Skeletal muscle tissue (tissue), 4 donors: Measurements from ENCODE around the gene GALNT5. TPM values are rescaled to one million over a fixed set of nuclear protein-coding genes. Genes with fewer than 3 reads are reported as not detected.

Experiments
- H3K27ac ChIP-seq: one replicate; pipeline ENCODE4 v1.7.0; 2013; ENCODE audit warnings: mild to moderate bottlenecking, low read depth, low read length, inconsistent platforms
- H3K27me3 ChIP-seq, 3 donors: one replicate each; pipeline ENCODE4 v1.7.0; 2013; ENCODE audit warnings: low read length in 3 of 3; ENCODE audit not compliant: control insufficient read depth in 3 of 3, insufficient read depth in 3 of 3
- H3K36me3 ChIP-seq, 3 donors: one replicate each; pipeline ENCODE4 v1.7.0; 2013; ENCODE audit warnings: low read length in 3 of 3; ENCODE audit not compliant: control insufficient read depth in 3 of 3, insufficient read depth in 3 of 3
- H3K4me1 ChIP-seq, 3 donors: one replicate each; pipeline ENCODE4 v1.7.0; 2013; ENCODE audit warnings: low read length in 3 of 3, mild to moderate bottlenecking in 3 of 3; ENCODE audit not compliant: control insufficient read depth in 3 of 3, insufficient read depth in 3 of 3
- H3K4me3 ChIP-seq, 3 donors: one replicate each; pipeline ENCODE4 v1.7.0; 2013; ENCODE audit warnings: low read length in 3 of 3
- H3K9ac ChIP-seq, 3 donors: one replicate each; pipeline ENCODE4 v1.7.0; 2013; ENCODE audit warnings: low read length in 3 of 3, mild to moderate bottlenecking in 3 of 3, moderate library complexity in 2 of 3, low read depth in 1 of 3
- H3K9me3 ChIP-seq, 3 donors: one replicate each; pipeline ENCODE4 v1.7.0; 2013; ENCODE audit warnings: low read length in 3 of 3; ENCODE audit not compliant: control insufficient read depth in 3 of 3
- total RNA-seq: library from RNA; depleted of rRNA; stranded (reverse); fragments of >200 nt; gene quantifications from one replicate; pipeline ENCODE4 v1.2.3, GENCODE V29; 2014
- donor health status: Osteomylitis.

The GALNT5 gene
- total RNA-seq, 1 donor from 2014 or later = 3.1 TPM

DNA sequence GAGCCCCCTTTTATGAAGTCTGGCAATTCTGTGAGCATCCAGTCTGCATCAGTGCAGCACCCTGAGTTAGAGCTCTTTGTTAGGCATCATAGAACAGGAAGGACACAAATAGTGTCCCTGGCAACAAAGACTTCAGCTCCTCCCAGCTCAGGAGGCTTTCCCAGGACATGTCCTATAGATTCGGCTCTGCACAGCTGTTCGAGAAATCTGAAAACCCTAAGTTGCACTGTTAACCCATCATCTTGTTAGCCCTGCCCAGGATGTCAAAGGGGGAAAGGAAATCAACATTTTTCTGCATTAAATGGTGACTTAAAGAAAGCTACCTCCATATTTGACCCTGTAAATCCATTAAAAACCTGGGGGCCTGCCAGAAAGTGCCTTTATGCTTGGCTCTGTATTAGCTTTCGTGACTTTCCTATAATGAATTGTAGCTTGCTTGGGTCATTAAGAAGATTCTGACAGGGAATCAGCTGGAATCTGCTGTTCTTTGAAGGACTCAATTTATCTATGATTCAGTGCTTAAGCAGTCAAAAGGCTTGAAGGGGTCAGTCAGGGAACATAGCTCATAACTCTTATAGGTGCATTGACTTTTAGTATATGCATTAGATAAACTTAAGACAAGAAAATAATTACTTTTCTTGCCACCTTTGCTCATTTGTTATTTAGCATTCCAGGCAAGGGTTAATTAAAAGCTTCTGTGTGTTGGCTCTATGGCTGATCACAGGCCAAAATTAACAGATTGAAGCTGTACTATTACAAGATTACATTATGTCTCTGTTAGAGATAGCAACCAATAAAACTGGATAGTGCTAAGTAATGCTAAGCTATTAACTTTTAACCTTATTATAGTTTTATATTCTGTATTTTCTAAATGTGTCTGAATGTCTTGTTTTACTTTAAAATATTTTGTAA lies 47.6 kb downstream of the GALNT5 start:
- Histone ChIP-seq H3K36me3 (no peaks in the 10 kb centered on the region), H3K9ac (no peak overlapping the region), H3K9me3 (no peaks in the 10 kb centered on the region), H3K4me1 (no peaks in the 10 kb centered on the region), H3K27ac (no peak overlapping the region), H3K27me3 (no peaks in the 10 kb centered on the region), H3K4me3 (no peak overlapping the region)

DNA sequence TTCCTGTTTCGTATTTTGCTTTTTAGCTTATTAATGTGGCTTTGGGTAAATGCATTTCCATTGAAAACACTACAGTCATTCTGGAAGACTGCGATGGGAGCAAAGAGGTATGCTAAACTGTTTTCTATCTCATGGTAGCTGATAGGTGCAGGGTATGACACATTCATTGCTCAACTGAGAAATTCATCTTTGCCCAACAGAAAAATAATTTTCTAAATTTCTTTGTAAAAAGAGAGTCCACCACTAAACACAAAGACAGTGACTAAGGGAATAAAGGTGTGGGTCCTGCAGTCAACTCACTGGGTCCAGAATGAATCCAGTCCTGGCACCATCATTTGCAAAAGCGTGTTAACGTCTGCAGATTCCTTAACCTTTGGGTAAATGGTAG lies 48.2 kb downstream of the GALNT5 start:
- H3K4me3 ChIP-seq = no peak overlapping the region
- no peaks in the 10 kb centered on the region for H3K36me3 ChIP-seq
- H3K9ac ChIP-seq = no peak overlapping the region

DNA sequence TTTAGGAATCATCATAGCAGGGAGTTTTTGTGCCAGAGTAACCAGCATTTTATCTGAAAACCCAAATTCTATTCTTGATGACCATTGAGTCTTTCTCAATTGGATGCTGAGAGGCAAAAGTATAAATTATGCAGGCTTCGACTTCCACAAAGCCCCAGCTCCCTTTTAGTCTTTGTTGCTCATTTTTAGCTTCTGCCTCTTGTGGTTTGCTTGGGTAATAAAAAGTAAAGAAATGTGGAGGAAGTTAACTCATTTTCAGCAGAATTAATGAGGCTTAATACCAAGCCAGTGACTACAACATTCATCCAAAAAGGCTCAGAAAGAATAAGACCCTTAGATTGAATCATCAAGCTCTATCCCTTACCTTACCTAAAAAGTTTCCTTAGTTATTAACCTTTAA lies 49.5 kb downstream of the GALNT5 start:
- Histone ChIP-seq H3K9me3 (no peaks in the 10 kb centered on the region), H3K27ac (no peak overlapping the region), H3K36me3 (no peaks in the 10 kb centered on the region), H3K4me3 (no peak overlapping the region), H3K27me3 (no peaks in the 10 kb centered on the region), H3K9ac (no peak overlapping the region), H3K4me1 (no peaks in the 10 kb centered on the region)

More for the DNA sequence above, 48.2 kb downstream of the GALNT5 start:
- no peaks in the 10 kb centered on the region for H3K27me3 ChIP-seq
- H3K4me1 ChIP-seq = no peaks in the 10 kb centered on the region
- no peaks in the 10 kb centered on the region for H3K9me3 ChIP-seq
- H3K27ac ChIP-seq = no peak overlapping the region

DNA sequence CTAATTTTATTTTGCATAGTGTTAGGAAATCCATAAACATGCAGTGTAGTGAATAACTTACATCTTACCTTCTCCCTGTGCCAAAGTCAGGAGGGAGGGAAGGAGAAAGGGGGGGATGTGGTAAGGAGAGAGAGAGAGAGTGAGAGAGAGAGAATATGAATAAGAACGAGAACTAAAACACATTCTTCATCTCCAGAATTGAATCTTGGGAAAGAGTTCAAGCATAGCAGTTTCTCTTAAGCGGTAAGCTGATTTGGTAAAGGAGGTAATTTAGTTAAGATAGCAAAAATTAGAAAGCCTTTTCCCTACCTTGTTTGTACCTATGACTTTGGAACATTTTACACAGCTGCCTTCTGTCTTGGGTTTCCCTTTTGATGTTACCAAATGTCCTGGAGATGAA lies 52.4 kb downstream of the GALNT5 start:
- Histone ChIP-seq H3K9ac (no peak overlapping the region), H3K36me3 (no peaks in the 10 kb centered on the region), H3K27me3 (no peaks in the 10 kb centered on the region), H3K4me3 (no peak overlapping the region), H3K4me1 (no peaks in the 10 kb centered on the region), H3K9me3 (no peaks in the 10 kb centered on the region), H3K27ac (no peak overlapping the region)

DNA sequence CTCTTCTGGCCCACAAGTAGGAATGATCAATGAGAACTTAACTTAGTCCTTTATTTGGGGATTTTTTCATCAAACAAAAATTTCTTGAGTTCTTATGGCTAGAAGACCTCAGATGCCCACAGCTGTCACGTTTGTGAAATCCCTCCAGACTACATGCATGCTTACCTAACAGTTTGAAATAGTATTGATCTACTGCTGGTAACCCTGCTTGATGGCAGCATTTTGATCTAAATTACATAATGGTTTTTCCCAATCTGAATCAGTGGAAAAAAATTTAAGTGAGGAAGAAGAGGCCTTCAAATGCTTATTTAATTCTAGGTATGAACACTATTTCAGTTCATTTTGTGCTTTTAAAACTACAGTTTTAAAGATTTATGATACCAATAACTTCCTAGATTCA lies 54.2 kb downstream of the GALNT5 start:
- Histone ChIP-seq H3K36me3 (no peaks in the 10 kb centered on the region), H3K4me1 (no peaks in the 10 kb centered on the region), H3K9me3 (no peaks in the 10 kb centered on the region), H3K4me3 (no peak overlapping the region), H3K27ac (no peak overlapping the region), H3K9ac (no peak overlapping the region), H3K27me3 (no peaks in the 10 kb centered on the region)

DNA sequence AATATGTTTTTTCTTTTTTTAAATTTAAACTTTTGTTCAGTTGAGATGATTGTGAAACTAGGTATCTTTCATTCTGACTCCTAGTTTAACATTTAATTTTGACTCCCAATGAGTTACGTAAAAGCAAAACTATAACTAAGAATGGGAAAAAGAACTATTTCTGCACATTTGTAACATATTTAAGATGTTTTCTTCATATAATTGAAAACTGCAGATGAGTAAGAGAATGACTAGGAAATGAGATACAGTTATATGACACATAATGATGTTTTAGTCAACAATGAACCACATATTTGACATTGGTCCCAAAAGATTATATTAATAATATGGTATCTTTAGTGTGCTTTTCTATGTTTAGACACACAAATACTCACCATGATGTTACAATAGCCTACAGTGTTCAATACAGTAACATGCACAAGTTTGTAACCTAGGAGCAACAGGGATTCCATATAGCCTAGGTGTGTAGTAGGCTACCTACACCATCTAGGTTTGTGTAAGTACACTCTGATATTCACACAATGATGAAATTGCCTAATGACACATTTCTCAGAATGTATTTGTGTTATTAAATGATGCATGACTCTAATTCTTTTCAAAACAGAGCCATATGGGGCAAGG lies 55.5 kb downstream of the GALNT5 start:
- H3K4me3 ChIP-seq = no peak overlapping the region
- no peak overlapping the region for H3K27ac ChIP-seq
- no peak overlapping the region for H3K9ac ChIP-seq
- no peaks in the 10 kb centered on the region for H3K4me1 ChIP-seq
- no peaks in the 10 kb centered on the region for H3K36me3 ChIP-seq
- H3K9me3 ChIP-seq = no peaks in the 10 kb centered on the region
- no peaks in the 10 kb centered on the region for H3K27me3 ChIP-seq

DNA sequence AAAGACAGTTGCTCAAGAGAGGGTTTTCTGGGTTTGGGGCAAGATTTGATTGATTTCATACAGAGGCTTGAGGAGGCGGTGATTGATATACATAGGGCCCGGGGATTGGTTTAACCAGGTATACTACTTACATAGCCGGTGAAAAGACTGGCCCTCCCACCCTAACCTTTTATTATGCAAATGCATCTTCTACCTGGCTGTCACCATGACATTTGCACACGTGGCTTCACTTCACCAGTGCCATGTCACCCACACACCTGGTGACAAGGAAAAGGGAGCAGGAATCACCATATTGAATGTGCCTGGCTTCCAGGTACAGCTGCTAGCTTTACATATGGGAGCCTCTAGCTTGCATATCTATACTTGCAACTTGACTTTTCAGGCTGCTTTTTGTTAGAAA lies 58.4 kb downstream of the GALNT5 start:
- Histone ChIP-seq H3K4me1 (no peaks in the 10 kb centered on the region), H3K4me3 (no peak overlapping the region), H3K36me3 (no peaks in the 10 kb centered on the region), H3K27ac (no peak overlapping the region), H3K27me3 (no peaks in the 10 kb centered on the region), H3K9me3 (no peaks in the 10 kb centered on the region), H3K9ac (no peak overlapping the region)

DNA sequence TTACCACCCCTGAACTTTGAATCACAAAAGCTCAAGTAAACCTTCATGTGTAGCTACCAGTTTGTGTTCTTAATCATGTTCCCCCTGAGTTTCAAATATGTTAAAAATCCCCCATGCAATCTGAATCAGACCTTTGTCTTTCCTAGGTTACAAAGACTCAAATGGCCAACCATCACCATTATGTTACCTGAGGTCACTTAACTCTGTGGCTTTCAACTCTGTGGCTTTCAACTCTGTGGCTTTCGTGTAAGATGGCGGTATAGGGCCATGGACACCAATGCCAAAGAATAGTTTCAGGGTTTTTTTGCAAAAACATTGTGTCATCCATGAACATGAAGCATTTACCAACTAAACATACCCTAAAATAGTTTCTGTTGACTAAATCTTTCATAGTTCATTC lies 61.4 kb downstream of the GALNT5 start:
- Histone ChIP-seq H3K27me3 (no peaks in the 10 kb centered on the region), H3K36me3 (no peaks in the 10 kb centered on the region), H3K9me3 (no peaks in the 10 kb centered on the region), H3K4me1 (no peaks in the 10 kb centered on the region), H3K9ac (no peak overlapping the region), H3K4me3 (no peak overlapping the region), H3K27ac (no peak overlapping the region)

DNA sequence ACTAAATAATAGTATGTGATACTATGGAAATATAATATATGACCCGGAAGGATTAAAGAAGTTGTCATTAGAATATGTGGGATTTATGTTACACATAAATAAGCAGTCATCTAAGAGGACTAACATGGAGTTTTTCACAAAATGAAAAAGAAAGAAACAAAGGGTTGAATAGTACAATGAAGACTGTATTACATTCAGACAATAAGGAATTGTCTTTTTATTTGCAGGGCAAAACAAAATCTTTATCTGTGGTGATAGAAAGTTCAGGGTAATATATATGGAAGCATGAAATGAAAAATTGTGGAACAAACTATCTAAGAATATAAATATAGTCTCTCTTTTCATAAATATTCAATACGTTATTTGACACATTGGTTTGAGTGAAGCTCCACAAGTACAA lies 62.3 kb downstream of the GALNT5 start:
- Histone ChIP-seq H3K9ac (no peak overlapping the region), H3K4me3 (no peak overlapping the region), H3K9me3 (no peaks in the 10 kb centered on the region), H3K27me3 (no peaks in the 10 kb centered on the region), H3K36me3 (no peaks in the 10 kb centered on the region), H3K27ac (no peak overlapping the region), H3K4me1 (no peaks in the 10 kb centered on the region)

DNA sequence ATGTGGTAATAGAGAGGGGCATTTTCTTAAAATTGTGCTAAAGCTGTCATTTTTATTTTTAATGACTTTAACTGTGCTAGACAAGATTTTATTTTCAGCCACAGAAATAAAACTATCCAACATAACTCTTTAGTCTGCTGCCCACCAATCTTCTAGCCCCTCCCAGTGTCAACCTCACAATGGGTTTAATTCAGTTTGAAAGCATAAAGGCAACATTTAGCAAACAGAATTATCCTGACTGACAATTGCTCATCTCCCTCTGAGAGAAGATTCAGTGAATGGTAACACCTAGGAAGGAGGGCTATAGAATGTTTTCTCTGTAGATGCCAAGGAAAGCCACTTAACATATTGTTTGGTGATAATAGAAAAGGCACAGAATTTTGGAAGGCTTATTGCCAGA lies 62.9 kb downstream of the GALNT5 start:
- H3K9ac ChIP-seq = no peak overlapping the region
- no peaks in the 10 kb centered on the region for H3K27me3 ChIP-seq
- no peak overlapping the region for H3K27ac ChIP-seq
- H3K36me3 ChIP-seq = no peaks in the 10 kb centered on the region
- no peak overlapping the region for H3K4me3 ChIP-seq
- no peaks in the 10 kb centered on the region for H3K9me3 ChIP-seq
- H3K4me1 ChIP-seq = no peaks in the 10 kb centered on the region
